GOT3 (cell line): Measurements from ENCODE around the gene KIAA1549.
"Not testable (repeated sequence)": the region's sequence is repeated elsewhere in the genome, so short reads cannot be mapped to it uniquely, and the experiment has no call there.

ENCODE experiments used
- DNase-seq: peaks from one replicate; lab custom pipeline; 2025; ENCODE audit warnings: mixed read lengths; lab: John Stamatoyannopoulos, UW

The KIAA1549 gene

GRCh38 chr7:138944592-138944991 is 36.6 kb downstream of the KIAA1549 start:
- DNase-seq, result no peak

DNA sequence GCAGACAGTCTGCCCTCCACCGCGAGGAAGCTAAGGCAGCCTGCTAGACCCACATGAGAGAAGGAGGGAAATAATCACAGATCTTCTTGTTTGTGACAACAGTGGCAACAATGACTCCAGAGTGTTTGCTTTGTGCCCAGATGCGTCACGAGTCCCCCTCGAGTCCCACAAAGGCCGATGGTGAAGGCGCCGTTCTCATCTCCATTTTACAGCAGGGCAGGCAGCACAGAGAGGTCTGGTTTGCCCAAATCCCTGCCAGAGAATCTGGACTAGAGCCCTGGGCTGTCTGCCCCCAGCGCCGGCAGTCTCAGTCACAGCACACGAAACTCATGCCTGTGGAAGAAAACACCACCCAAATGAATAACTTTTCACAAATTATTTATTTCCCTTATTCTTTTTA is 38.1 kb downstream of the KIAA1549 start:
- no peak for DNase-seq

DNA sequence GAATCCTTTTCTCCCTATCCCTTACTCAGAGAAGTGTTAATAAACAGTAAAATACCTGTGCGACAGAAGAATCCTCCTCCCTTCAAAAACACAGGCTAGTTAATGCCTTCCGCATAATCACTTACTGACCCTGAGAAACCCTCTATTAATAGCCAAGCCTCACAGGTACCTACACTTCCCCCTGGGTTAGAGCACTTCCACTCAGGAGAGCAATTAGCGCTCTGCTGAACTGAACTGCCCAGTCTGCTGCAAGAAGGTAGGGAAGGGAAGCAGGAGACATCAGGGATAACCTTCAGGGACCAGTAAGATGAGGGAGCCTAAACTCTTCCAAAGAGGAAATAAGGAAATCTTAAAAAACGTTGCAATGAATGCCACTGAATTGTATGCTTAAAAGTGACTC is 39.6 kb downstream of the KIAA1549 start:
- DNase-seq, result no peak

DNA sequence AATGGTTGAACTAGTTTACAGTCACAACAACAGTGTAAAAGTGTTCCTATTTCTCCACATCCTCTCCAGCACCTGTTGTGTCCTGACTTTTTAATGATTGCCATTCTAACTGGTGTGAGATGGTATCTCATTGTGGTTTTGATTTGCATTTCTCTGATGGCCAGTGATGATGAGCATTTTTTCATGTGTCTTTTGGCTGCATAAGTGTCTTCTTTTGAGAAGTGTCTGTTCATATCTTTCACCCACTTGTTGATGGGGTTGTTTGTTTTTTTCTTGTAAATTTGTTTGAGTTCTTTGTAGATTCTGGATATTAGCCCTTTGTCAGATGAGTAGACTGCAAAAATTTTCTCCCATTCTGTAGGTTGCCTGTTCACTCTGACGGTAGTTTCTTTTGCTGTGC is 40.6 kb downstream of the KIAA1549 start:
- not testable (repeated sequence) for DNase-seq

DNA sequence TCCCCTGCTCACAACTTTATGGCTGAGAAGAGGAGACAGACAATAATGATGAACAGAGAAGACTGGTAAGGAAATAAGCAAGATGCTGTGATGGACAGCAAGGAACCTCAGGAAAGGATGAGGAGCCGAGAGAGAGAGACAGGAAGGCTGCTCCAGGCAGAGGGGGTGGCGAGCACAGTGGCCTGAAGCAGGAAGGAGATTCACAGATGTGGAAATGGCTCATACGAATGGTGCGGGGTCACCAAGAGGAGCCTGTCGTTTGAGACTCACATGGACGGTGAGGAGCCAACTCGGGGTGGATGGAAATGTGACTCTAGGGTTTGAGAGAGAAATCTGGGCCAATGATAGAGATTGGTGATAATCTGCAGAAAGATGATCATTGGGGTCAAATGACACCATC is 43.7 kb downstream of the KIAA1549 start:
- no peak for DNase-seq

DNA sequence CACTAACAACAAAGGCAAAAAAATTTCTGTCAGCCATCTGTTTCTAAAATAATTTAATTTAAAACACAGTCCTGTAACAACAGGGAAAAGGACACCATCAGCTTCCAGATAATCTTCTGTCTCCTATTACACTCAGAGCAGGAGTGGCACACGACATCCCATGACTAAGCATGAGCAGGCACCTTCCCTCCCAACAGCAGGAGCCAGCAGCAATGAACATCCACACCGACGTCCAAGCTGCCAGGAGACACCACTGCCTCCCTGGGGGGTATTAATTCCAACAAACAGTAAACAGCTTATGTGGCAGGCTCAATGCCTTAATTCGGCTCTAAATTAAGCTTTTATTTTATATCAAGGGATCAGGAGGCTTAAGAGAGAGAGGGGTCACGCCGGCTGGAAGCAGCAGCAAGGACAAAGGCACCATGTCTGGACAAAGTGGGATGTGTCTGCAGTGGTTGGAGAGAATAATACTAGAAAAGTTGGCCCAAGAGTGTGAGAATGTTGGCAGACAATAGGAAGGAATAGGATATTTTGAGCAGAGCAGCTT is 45.7 kb downstream of the KIAA1549 start:
- no peak for DNase-seq

- DNase-seq, result no peak
These were observed 46.3 kb downstream of the KIAA1549 start for GRCh38 chr7:138934861-138935260.

DNA sequence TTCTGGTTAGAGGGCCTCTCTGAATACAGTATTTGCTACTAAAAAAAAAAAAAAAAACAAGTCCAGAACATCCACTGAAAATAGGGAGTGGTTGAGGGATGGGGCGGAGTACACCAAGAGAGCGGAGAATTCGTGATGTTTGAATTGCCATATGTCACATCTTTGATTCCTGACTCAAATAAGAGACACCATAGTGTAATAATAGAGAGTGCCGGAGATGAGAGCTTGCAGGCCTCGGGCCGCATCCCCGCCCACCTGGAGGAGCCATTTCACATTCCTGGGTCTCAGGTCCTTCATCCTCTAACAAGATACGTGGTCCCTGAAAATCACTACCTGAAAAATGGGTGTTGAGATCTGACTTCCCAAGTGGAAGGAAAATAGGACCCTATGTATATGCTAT is 46.8 kb downstream of the KIAA1549 start:
- DNase-seq, result no peak

DNA sequence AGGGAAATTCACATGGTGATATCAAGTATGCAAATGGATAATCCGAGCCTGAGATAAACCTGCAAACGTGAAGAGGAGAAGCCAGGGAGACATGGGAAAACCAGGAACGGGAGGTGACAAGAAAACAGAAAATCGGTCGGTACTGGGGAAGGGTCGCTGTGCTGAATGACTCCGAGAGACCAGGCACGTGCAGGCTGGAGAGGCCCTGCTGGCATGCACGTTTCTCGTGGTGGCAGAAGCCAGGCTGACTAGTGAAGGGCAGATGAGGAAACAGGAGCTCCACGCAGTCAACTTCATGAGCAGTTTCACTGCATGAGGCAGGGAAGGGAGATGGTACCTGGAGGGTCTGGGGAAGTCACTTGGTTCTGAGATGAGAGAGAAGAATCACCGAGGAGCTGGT is 48.3 kb downstream of the KIAA1549 start:
- DNase-seq, result no peak

DNA sequence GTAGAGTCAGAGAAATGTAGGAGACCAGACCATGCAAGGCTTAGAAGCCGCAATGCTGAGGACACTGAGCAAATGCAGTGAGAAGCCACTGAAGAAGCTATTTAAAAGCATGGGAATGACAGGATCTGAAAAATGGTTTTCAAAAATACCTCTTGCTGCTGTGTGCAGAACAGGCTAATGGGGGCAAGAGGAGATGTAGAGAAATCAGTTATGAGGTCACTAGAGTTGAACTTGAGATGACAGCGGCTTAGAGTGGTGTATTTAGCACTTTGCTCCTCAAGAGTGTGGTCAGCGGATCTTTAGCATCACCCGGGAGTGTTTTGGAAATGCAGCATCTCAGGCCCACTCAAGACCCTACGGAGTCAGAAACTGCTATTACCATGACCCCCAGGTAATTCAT is 48.8 kb downstream of the KIAA1549 start:
- no peak for DNase-seq

DNA sequence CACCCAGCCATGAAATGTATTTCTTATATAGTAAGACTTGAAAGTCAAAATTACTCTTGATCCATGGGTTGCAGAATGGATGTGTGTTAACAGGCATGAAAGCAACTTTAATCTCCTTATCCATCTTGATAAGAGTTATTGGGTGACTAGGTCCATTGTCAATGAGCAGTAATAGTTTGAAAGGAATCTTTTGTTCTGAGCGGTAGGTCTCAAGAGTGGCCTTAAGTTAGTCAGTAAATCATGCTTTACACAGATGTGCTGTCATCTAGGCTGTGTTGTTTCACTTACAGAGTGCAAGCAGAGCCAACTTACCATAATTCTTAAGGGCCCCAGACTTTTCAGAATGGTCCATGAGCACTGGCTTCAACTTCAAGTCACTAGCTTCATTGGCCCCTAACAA is 51.2 kb downstream of the KIAA1549 start:
- no peak for DNase-seq

GRCh38 chr7:138926241-138926612 is 55.0 kb downstream of the KIAA1549 start:
- no peak for DNase-seq

- no peak for DNase-seq
These were observed 56.5 kb downstream of the KIAA1549 start for GRCh38 chr7:138924501-138925225.

DNA sequence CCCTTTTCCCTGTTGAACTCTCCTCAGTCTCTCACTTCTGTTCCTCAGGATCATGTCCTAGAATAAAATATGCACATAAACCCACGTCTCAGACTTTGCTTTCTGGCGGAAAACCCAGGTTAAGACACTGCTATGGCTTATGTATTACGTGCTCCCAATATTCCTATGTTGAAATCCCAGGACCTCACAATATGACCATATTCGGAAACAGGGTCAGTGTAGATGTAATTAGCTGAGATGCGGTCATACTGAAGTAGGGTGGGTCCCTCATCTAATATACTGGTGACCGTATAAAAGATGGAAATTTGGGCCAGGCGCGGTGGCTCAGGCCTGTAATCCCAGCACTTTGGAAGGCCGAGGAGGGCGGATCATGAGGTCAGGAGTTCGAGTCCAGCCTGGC is 59.9 kb downstream of the KIAA1549 start:
- DNase-seq, result no peak

DNA sequence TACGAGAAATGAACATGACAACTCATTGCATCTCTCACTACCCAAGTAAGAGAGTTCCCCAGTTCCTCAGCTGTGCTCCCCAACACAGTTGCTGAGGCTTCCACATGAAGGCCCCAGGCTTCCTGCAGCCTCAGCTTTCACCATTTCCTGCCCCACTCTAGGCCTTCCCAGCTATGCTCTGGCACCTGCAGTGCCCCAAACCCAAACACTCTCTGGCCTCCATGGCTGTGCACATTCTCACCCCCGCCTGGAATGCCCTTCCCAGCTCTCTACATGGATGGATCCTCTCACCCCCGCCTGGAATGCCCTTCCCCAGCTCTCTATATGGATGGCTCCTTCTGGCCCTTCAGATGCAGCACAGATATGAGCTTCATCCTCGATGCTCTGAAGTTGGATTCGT is 61.3 kb downstream of the KIAA1549 start:
- DNase-seq, result no peak

- DNase-seq, result no peak
These were observed 62.0 kb downstream of the KIAA1549 start for GRCh38 chr7:138919216-138919615.

DNA sequence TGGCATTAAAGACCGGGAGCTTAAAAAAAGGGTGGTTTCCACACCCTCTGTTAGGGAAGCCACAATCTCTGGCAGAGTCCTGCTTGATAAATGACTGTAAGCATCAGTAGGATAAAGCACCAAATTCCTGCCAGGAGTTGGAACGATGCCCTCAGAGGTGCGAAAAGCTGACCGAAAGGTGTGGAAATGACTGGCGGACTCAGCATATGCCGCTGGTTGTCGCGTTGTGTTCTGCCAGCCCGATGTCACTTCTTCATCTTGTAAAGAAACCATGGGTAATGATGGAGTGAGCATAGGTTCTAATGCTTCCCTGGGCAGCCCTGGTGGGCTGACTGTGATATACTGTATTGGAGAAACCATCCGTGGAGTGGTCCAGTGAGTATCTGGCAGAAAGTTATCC is 62.4 kb downstream of the KIAA1549 start:
- DNase-seq, result no peak

GRCh38 chr7:138918176-138918575 is 63.0 kb downstream of the KIAA1549 start:
- DNase-seq, result no peak

- no peak for DNase-seq
These were observed 63.4 kb downstream of the KIAA1549 start for GRCh38 chr7:138917771-138918170.

- no peak for DNase-seq
These were observed 64.5 kb downstream of the KIAA1549 start for GRCh38 chr7:138916731-138917130.

GRCh38 chr7:138916275-138916674 is 64.9 kb downstream of the KIAA1549 start:
- no peak for DNase-seq

GRCh38 chr7:138913783-138914182 is 67.4 kb downstream of the KIAA1549 start:
- no peak for DNase-seq

DNA sequence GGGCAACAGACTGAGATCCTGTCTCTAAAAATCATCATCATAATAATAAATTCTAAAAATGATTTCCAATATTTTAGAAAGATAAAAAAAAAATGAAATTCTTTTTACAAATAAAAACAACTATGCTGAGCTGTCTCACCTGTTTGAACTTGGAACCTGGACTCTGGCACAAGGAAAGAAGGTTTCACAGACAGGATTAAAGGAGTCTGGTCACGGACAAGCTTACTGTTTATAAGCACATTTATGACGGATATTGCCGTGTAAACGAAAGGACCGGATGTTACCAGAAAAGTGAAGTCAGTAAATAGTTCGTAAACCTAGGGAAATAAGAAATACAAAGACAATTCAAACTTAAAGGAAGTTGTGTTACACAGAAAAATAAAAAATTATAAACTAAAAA is 70.2 kb downstream of the KIAA1549 start:
- DNase-seq, result no peak

GRCh38 chr7:138907850-138908249 is 73.3 kb downstream of the KIAA1549 start:
- DNase-seq, result no peak
